Aorta (tissue), 5 donors: ENCODE results near the gene NDUFA5. TPM values are rescaled to one million over a fixed set of nuclear protein-coding genes. Genes with fewer than 3 reads are reported as not detected.

Source experiments
- ATAC-seq: fragments of 200-7000 bp; cut with Tn5 transposase; one replicate; pipeline ENCODE4 v1.9.1; 2022; ENCODE audit warnings: moderate library complexity; ENCODE audit not compliant: low FRiP score
- DNase-seq, 2 donors: peaks; one replicate each; pipeline ENCODE4 v3.0.0-alpha.2; 2020
- H3K27ac ChIP-seq, 2 donors: one replicate each; pipeline ENCODE4 v1.5.1; 2013; ENCODE audit warnings: low read length in 2 of 2, mild to moderate bottlenecking in 2 of 2, moderate library complexity in 2 of 2, control low read depth in 1 of 2, inconsistent platforms in 1 of 2, low read depth in 1 of 2
- H3K27me3 ChIP-seq, 2 donors: one replicate each; pipeline ENCODE4 v1.6.1; 2013; ENCODE audit warnings: control low read depth in 1 of 2, low read length in 1 of 2, mild to moderate bottlenecking in 1 of 2, moderate library complexity in 1 of 2; ENCODE audit not compliant: insufficient read depth in 2 of 2, control insufficient read depth in 1 of 2
- H3K36me3 ChIP-seq, 2 donors: one replicate each; pipeline ENCODE4 v1.6.1; 2013; ENCODE audit warnings: control low read depth in 1 of 2, low read length in 1 of 2, mild to moderate bottlenecking in 1 of 2; ENCODE audit not compliant: insufficient read depth in 2 of 2, control insufficient read depth in 1 of 2
- H3K4me1 ChIP-seq, 2 donors: one replicate each; pipeline ENCODE4 v1.6.1; 2013; ENCODE audit warnings: low read length in 2 of 2, control low read depth in 1 of 2, mild to moderate bottlenecking in 1 of 2, moderate library complexity in 1 of 2; ENCODE audit not compliant: insufficient read depth in 2 of 2, control insufficient read depth in 1 of 2
- H3K4me3 ChIP-seq, 2 donors: one replicate each; pipeline ENCODE4 v1.5.1; 2013; ENCODE audit warnings: low read length in 2 of 2, control low read depth in 1 of 2, mild to moderate bottlenecking in 1 of 2
- H3K9me3 ChIP-seq: one replicate; pipeline ENCODE4 v1.6.1; 2013; ENCODE audit warnings: mild to moderate bottlenecking, low read length; ENCODE audit not compliant: control insufficient read depth
- WGBS, 2 donors: extraction: QIAGEN DNeasy Blood & Tissue Kit; methylation state at CpG; one replicate each; pipeline ENCODE4 v1.1.7; 2013; 5-methylcytosine and 5-hydroxymethylcytosine counted together
- intact Hi-C, 2 donors: fragments of 100-400 bp; cut with DNase I; formaldehyde crosslinking; loops; one replicate each; pipeline versions ENCODE4 v1.14.2 to v1.15.0; 2022
- polyA plus RNA-seq, 2 donors: library from polyadenylated mRNA; stranded (reverse); fragments of 200-250 nt; gene quantifications; one replicate each; pipeline ENCODE4 v1.2.3, GENCODE V29; 2013
- total RNA-seq, 2 donors: library from RNA; stranded (reverse); fragmentation: NEBNext Ultra II Directional; extraction: Animal tissue kit (Norgen Biotek cat#: 25700); gene quantifications; one replicate each; pipeline ENCODE4 v1.2.1, GENCODE V29; 2021
- donor health status: healthy with polysubstance abuse.
- donor health status: Bipolar disorder and iron deficiency.
- donor health status: DM: no; HTN: no; CAD: no.
- donor health status: DM: no; HTN: no; CAD: no.
- donor health status: DM: yes; HTN: yes; CAD: no.

The NDUFA5 gene
- total and polyA plus RNA-seq, 4 donors: 51.1 to 138 (median 66.7) TPM

DNA sequence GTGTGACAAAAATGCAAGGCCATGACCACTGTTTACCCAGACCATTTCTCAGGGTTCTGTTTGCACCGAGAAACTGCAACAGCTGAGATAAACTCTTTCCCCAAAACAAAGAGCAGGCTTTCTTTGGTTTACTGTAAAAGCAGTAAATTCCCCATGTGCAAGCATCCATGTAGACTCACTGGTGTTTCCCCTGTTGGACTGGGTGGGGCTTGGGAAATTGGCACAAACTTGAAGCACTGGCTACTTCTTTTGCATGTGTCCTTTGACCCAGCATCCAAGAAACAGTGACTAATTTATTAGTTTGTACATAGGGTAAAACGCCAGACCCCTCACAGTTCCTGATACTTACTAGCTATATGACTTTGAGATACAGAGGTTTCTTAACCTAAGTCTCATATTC lies 35.6 kb downstream of the NDUFA5 start:
- intact Hi-C loops: no loop called here
- H3K27ac ChIP-seq: no peak overlapping the region
- no peak for ATAC-seq
- no peak overlapping the region for H3K4me3 ChIP-seq
- H3K36me3 ChIP-seq: no peaks in the 10 kb centered on the region
- no peaks in the 10 kb centered on the region for H3K4me1 ChIP-seq
- WGBS, 2 donors: 35 to 44% methylated on average over 2 of the region's 2 CpGs
- no peaks in the 10 kb centered on the region for H3K27me3 ChIP-seq
- no peaks in the 10 kb centered on the region for H3K9me3 ChIP-seq
- no peak for DNase-seq

DNA sequence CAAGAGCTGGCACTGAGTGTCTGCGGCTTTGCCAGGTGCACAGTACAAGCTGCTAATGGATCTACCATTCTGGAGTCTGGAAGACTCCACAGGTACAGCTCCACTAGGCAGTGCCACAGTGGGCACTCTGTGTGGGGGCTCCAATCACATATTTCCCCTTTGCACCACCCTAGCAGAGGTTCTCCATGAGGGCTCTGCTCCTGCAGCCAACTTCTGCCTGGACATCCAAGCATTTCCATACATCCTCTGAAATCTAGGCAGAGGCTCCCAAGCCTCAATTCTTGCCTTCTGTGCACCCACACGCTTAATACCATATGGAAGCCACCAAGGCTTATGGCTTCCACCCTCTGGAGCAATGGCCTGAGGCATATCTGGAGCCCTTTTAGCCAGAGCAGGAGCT lies 52.4 kb downstream of the NDUFA5 start:
- Histone ChIP-seq H3K4me3 (no peak overlapping the region), H3K36me3 (no peaks in the 10 kb centered on the region), H3K27ac (no peak overlapping the region), H3K9me3 (peaks cover 1% of the 10 kb centered on the region), H3K4me1 (no peaks in the 10 kb centered on the region), H3K27me3 (no peaks in the 10 kb centered on the region)
- no peak for ATAC-seq
- whole genome bisulfite sequencing, 2 donors: 96 to 98% methylated on average over 2 of the region's 2 CpGs
- DNase-seq: no peak
- intact Hi-C loops: no loop called here

DNA sequence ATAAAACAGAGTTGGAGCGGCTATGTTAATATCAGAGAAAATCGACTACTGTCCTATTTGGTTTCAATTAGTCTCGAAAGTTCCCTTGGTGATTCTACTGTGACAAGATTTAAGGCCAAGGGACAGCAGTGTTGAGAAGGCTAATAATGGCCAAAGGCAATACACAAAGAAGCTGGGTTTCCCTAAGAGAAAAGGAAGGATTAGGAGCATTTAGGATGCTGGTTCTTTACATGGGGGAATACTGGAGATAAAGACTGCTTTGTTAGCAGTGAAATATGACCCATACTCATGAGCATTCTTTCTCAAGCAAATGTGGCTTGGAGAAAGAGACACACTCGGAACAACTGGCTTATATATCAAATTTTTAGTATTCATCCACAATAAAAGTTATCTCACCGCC lies 55.4 kb downstream of the NDUFA5 start:
- 75 to 76% methylated on average over 5 of the region's 5 CpGs for WGBS, 2 donors
- H3K4me1 ChIP-seq: peaks cover 0 to 2% of the 10 kb centered on the region in 2 donors
- H3K27ac ChIP-seq: no peak overlapping the region
- H3K9me3 ChIP-seq: peaks cover 1% of the 10 kb centered on the region
- no peaks in the 10 kb centered on the region for H3K27me3 ChIP-seq
- no peaks in the 10 kb centered on the region for H3K36me3 ChIP-seq
- no peak for DNase-seq
- ATAC-seq: no peak
- intact Hi-C loops: no loop called here
- H3K4me3 ChIP-seq: no peak overlapping the region

DNA sequence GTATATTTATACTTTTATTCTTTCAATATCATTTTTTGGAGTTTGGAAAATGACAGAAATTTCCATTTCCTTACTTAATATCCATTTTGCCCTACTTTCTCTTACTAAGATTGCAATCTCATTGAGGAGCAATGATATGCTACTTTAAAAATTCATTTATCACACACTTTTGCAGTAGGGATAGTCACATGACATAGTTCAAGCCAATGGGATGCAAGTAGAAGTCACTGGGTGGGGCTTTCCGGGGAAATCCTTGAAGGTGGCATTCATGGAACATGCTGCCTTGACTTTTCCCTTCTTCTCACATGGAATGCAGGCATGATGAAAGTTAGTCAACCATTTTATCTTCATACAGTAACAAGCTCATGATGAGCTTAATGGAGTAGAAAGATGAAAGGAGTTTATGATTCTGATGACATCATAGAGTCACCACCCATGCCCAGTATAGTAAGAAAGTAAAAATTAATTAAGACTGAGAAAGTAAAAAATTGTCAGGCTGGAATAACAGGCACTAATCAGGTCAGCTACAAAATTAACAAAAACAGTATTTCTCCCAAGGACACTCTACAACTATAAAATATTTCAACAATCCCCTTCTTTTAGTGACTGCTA lies 56.6 kb downstream of the NDUFA5 start:
- no peak for ATAC-seq
- no peak overlapping the region for H3K27ac ChIP-seq
- WGBS, 2 donors: 93 to 95% methylated on average over 1 of the region's 1 CpG
- H3K9me3 ChIP-seq: peaks cover 1% of the 10 kb centered on the region
- no peak for DNase-seq
- no peaks in the 10 kb centered on the region for H3K36me3 ChIP-seq
- H3K4me1 ChIP-seq: peaks cover 0 to 2% of the 10 kb centered on the region in 2 donors
- H3K4me3 ChIP-seq: no peak overlapping the region
- no peaks in the 10 kb centered on the region for H3K27me3 ChIP-seq
- intact Hi-C loops: no loop called here

DNA sequence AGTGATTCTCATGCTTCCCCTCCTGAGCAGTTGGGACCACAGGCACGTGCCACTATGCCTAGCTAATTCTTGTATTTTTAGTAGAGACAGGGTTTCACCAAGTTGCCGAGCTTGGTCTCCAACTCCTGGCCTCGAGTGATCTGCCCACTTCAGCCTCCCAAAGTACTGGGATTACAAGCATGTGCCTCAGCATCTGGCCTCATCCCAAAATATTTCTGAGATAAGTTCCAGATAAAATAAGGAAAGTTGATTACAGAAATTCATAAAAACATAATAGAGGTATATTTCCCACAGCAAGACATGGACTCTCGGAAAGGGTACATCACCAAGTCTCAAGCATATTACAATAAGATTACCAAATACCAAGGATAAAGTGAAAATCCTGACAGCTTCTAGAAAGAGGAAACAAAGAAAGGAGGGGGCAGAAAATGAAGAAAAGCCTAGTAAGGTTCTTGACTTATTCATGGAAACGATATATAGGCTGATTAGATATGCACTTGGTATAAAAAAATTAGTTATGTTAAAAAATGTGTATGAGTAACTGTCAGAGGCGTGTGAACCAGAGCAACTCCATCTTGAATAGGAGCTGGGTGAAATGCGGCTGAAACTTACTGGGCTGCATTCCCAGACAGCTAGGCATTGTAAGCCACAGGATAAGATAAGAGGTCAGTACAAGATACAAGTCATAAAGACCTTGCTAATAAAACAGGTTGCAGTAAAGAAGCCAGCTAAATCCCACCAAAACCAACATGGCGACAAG lies 58.2 kb downstream of the NDUFA5 start:
- H3K9me3 ChIP-seq: no peaks in the 10 kb centered on the region
- intact Hi-C loops: no loop called here

DNA sequence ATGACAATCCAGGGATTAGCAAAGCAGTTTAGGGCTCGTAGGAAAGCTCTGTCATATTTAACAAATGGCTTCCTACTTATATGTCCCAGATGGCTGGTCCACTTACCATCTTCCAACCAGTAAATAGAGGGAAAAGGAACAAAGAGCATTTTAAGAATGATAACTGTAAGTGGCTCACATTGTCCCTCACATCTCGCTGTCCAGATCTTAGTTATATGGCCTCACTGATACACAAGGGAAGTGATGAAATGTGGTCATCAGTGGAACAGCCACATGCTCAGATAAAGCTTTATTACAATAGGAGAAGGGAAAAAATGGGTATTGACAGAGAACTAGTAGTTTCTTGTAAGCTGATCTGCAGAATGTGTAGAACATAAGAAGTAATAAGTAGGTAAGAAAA lies 59.0 kb downstream of the NDUFA5 start:
- Histone ChIP-seq H3K27me3 (no peaks in the 10 kb centered on the region), H3K9me3 (no peaks in the 10 kb centered on the region), H3K27ac (no peak overlapping the region), H3K4me3 (no peak overlapping the region), H3K36me3 (no peaks in the 10 kb centered on the region), H3K4me1 (peaks cover 0 to 2% of the 10 kb centered on the region in 2 donors)
- DNase-seq (no peak), ATAC-seq (no peak)
- WGBS, 2 donors: 79 to 83% methylated on average over 2 of the region's 2 CpGs
- intact Hi-C loops: no loop called here

More for the DNA sequence above, 58.2 kb downstream of the NDUFA5 start:
- ATAC-seq (no peak), DNase-seq (no peak)
- 18 to 34% methylated on average over 8 of the region's 8 CpGs for WGBS, 2 donors
- H3K27ac ChIP-seq: no peak overlapping the region
- peaks cover 0 to 2% of the 10 kb centered on the region in 2 donors for H3K4me1 ChIP-seq
- no peaks in the 10 kb centered on the region for H3K36me3 ChIP-seq
- no peaks in the 10 kb centered on the region for H3K27me3 ChIP-seq
- H3K4me3 ChIP-seq: no peak overlapping the region

DNA sequence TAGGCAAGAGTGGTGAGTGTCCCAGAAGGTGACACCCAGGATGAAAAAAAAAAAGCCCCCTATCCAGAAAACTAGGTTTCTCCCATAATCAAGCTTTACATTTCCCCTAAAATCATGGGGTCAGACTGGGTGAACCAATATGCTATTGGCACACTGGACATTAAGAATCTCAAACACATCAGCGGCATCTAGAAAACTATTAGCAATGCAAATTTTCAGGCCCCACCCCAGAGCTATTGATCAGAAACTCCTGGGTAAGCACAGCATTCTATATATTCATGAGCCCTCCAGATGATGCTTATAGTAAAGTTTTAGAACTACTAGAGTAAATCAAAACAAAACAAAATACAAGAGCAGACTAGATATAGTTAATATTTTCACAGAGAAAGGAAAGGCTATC lies 59.6 kb downstream of the NDUFA5 start:
- peaks cover 0 to 2% of the 10 kb centered on the region in 2 donors for H3K4me1 ChIP-seq
- H3K27me3 ChIP-seq: no peaks in the 10 kb centered on the region
- intact Hi-C loops: no loop called here
- H3K36me3 ChIP-seq: no peaks in the 10 kb centered on the region
- H3K27ac ChIP-seq: no peak overlapping the region
- H3K4me3 ChIP-seq: no peak overlapping the region
- ATAC-seq: no peak
- 78 to 95% methylated on average over 1 of the region's 1 CpG for WGBS, 2 donors
- DNase-seq: no peak
- H3K9me3 ChIP-seq: no peaks in the 10 kb centered on the region

DNA sequence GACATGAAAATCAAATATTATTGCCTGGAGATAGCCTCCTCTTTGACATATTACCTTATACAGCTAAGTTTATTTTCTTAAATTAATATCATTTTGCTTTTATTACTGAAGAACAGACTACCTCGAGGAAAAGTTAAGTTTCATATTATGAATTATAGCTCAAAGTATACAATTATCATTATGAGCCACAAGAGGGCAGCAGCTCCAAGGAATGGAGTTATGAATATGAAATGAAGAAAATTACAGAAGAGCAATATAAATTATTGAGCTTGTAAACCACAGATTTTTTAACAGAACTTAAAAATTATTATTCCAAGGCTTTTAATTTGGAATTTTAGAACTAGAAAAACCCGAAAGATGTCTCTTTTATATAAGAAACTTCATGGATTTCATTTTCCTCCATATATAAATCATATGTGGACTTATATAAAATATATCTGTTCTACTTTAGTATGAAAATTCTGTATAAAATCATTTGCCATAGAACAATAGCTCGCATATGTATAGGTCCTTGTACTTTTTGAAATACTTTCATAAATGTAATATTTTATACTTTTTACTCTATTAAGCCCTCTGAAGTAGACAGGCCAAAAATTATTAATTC lies 63.3 kb downstream of the NDUFA5 start:
- WGBS, 2 donors: 5 to 9% methylated on average over 3 of the region's 3 CpGs
- no peaks in the 10 kb centered on the region for H3K4me1 ChIP-seq
- DNase-seq (no peak), ATAC-seq (no peak)
- no peaks in the 10 kb centered on the region for H3K27me3 ChIP-seq
- no peaks in the 10 kb centered on the region for H3K9me3 ChIP-seq
- intact Hi-C loops: no loop called here
- H3K4me3 ChIP-seq: no peak overlapping the region
- H3K36me3 ChIP-seq: no peaks in the 10 kb centered on the region
- no peak overlapping the region for H3K27ac ChIP-seq

DNA sequence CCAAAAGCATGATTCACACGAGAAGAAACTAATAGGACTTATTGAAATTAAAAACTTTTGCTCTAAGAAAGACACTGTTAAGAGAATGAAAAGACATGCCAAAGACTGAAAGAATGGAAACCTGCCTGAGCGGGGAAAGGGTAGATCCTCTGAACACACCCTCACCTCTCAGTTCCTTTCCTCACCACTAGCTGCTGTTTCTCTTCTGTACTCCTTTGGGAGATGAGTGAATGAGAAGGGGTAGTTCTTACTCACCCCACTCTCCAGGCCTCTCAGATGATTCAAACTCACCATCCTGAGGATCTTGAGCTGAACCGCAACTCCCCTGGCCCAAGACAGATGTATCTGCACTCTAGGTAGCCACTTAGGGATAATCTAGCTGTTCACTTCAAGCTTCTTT lies 65.1 kb downstream of the NDUFA5 start:
- no peaks in the 10 kb centered on the region for H3K4me1 ChIP-seq
- DNase-seq: no peak
- no peaks in the 10 kb centered on the region for H3K27me3 ChIP-seq
- no peaks in the 10 kb centered on the region for H3K9me3 ChIP-seq
- 73 to 84% methylated on average over 3 of the region's 3 CpGs for WGBS, 2 donors
- H3K4me3 ChIP-seq: no peak overlapping the region
- H3K27ac ChIP-seq: no peak overlapping the region
- intact Hi-C loops: loop anchor here in 1 of 2 donors (2.0 kb wide), 1 partner anchor 44 kb away; no protein-coding TSS in a partner anchor
- no peaks in the 10 kb centered on the region for H3K36me3 ChIP-seq
- no peak for ATAC-seq
